ENCODE results near the gene ELL.

Gene ELL

DNA sequence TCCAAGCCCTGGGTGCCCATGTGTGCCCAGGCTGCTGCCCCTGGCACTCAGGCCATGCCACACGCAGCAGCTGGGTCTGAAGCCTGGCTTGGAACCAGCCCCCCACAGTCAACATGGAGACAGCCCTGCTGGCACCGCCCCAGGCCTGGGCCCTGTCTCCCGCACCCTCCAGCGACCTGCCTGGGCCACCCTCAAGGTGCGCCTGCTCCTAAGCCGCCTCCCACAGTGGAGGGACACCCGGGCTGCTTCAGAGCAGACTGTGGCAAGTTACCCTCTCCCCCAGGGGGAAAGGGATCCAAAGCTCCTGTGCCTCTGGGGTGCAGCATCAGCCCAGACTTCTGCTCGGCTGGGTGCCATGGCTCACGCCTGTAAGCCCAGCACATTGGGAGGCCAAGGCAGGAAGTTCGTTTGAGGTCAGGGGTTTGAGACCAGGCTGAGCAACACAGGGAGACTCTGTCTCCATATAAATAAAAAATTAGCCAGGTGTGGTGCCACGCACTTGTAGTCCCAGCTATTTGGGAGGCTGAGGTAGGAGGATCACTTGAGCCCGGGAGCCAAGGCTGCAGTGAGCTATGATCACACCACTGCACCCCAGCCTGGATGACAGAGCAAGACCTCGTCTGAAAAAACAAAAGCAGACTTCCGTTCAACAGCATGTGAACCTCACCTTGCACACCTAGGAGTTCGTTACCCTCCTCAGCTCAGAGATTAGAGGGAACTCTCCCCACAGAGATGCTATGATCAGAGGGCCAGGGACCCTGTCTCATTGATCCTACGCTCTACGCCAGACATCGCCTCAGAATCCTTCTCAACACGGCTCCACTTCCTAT lies 15.6 kb downstream of the ELL start:
- DNase-seq (ENCODE audit: low read depth in 3 of 3), result no peak

DNA sequence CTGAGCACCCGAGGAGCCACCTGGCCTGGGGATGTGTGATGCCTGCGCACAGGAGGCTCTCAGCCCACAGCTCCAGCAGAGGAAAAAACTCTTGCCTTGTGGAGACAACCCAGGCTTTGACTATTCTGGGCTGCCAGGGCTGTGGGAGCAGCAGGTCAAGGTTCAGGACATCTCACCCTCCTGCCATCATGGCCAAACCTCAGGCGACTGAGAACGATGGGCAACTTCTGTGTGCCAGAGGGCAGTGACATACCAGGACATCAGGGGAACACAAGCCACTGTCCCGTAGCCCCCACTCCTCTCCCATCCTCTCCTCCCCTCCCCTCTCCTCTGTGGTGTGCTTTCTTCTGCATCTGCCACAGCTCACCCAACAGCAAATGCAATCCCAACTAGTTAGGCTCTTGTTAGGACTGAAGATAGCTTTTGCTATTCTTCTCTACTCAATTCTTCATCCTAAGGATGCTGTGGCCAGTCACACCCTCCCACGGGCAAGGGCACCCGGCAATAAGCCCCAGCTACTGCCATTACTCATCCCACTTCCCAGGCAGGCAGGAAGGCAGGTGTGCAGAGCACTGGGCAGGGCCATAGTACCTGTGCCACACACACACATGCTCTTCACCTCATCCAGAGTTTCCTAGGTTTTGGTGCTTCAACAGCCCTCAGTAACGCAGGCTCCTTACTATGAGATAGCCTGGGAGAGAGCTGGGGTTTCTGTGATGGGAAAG lies 16.8 kb downstream of the ELL start:
- no peak for DNase-seq (ENCODE audit: low read depth in 3 of 3)

DNA sequence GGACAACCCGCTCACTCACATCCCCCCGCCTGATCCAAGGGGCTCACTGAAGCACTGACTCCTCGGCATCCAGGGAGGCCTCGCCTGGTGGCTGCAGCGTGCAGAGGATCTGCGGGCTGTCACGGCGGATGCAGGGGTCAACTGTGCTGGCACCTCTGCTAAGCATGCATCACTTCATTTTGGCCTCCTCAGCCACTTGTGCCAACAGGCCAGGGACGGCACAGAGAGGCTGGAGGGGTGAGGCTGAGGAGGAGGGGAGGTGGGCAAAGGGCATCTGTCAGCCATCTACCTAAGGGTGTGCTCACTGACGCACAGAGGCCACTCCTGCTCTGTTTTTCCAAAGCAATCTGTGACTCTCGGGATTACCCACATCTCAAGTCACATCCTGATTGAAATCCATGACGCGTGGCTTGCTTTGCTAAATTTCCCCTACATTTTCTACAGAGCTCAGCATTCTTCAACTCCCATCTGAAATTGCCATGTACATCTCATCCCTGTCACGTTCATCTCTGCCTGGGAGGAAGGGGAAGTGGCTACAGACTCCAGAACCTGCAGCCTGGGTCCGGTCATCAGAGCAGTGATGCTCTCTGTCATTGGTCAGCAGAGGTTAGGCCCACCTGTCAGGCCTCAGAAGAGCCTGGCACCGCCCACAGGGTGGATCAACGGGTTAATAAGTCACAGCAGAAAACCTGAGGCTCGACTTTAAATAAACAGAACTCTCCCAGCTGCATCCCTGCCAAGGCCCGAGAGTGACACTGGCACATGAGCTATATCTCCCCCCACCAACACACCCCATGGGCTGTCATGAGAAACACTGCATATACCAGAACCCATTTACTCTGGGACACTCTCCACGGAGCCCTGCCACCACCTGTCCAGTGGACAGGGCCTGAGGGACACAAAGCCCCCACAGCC lies 17.6 kb downstream of the ELL start:
- no peak for DNase-seq (ENCODE audit: low read depth in 3 of 3)

DNA sequence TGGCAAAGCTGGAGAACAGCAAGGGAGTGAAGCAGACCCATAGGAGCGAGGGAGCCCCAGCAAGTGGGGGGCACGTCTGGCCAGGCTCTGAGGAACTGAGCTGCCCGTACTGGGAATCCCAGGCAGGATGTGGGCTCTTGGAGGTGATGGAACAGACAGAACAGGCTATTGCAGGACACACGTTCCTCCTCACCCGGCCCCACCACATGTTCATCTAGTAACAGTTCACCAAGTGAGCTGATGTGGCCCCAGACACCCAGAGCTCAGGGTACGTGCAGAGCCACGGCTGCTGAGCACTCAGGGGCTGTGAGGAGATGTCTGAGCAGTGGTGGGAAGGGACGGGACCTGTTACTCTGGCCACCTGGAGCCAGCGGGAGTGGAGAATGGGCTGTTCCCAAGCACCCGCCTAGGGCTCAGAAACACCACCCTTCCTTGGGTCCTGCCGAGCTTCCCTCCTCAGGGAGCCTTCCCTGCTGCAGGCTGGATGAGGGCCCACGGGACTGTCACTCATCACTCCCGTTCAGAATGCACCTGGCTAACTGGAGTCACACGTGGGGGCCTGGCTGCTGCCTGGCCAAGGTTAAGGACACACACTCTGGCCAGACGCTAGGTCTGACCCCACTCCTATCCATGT lies 18.4 kb downstream of the ELL start:
- no peak for DNase-seq (ENCODE audit: low read depth in 3 of 3)

DNA sequence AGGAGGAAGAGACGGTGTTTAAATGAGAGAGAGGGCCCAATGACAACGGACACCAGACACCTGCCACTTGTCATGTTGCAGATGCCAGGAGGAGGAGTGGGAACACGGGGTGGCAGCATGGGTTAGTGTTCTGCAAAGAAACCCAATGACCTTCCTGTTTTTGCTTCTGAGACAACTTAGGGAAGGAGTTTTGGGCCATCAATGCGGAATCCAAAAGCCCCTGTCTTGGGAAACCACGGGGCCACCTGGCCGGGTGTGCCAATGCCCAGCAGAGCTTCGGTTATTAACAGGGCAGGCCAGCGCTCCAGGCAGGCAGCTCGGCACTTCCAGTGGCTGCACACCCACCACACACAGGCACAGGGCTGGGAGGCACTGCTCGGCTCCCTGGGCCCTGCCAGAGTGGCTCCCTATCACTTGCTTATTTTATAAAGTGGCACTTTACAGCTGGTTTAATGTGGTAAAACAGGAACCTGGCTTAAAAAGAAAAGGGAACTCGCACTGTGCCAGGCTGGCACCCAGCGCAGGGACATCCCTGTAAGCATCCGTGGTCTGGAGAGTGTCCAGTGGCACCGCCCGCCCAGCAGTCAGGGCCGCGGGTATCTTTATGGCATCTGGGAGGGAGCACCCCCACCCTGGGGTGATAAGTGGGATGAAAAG lies 19.1 kb downstream of the ELL start:
- DNase-seq (ENCODE audit: low read depth in 3 of 3), result no peak

DNA sequence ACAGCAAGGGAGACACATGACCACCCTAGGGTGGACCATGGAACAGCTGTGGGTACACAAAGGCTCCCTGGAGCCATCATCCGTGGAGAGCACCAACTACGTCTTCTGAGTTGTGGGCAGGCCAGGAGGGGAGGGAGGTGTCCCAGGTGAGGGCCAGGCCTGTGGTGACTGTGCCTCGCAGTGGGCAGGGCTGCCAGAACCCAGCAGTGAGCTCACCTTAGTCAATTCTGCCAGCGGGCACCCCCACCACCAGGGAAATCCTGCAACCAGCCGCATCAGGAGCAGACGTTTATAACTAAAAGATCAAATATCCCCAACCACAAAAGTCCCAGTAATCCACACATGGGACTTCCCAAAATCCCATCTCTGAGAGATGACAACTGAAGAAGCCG lies 19.6 kb downstream of the ELL start:
- DNase-seq (ENCODE audit: low read depth in 3 of 3), result no peak

DNA sequence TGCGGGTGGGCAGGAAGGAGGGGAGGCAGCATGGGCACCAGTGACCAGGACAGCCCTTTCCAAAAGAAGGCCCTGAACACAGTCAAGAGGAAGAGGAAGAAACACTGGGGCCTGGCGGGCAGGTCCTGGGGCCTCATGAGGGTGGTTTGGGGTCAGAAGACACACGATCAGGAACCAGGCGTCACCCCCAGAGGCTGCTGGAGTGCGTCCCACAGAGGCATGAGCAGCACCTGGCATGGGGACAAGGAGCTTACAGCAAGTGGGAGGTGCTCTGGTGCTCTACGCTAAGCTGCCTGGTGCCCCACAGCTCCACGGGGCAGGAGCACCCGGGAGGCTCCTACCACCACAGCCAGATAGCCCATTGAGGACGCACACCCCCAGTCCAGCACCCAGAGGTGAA lies 20.0 kb downstream of the ELL start:
- DNase-seq (ENCODE audit: low read depth in 3 of 3), result no peak

DNA sequence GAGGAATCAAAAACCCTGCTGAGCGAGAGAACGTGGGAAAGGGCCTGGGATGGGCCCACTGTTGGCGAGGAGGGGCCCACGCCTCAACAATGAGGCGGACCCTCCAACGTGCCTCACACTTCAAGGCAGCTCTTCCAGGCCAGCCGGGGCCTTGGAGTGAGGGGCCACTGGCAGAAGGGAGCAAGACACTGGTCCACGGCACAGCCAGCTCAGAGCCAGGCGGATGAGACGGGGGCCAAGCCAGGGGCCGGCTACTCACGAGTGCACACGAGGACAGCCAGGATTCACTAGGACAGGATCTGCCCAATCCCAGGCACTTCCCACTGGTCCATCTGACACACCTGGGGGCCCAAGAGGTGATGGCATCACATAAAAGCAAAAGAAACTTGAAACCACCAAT lies 20.5 kb downstream of the ELL start:
- no peak for DNase-seq (ENCODE audit: low read depth in 3 of 3)

DNA sequence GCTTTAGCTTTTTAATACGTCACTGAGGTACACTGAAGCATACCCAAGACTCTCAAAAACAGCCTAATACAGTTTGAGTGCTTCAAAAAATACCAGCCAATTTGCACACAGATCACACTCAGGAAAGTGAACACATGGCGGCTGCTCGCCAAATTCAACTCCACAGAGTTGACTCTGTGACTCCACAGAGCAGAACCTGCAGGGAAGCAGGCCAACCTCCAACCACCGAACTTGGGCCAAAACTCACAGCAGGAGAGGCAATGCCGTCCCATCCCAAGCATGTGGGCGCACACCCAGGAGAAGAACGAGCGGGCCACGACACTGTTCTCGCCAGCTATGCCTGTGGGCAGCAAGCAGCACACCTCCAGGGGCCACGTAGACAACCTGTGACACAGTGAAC lies 21.1 kb downstream of the ELL start:
- no peak for DNase-seq (ENCODE audit: low read depth in 3 of 3)

DNA sequence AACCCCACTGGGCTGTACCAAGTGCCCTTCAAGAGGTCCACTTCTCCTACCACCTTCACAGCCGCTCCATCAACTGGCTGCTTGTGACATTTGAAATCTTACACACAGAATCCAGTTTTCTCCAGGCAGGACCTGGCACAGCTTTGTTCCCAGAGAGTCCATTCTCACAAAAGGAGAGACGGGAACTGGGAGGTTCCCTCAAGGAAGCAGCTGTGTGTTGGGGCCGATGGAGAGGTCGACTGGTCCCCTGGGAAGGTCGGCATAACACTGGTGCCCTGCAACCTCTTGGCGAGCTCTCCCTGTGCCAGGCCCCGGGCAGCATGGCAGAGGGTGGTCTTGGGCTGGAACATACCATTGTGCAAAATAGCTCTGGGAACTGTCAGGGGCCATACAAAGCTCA lies 21.5 kb downstream of the ELL start:
- no peak for DNase-seq (ENCODE audit: low read depth in 3 of 3)

DNA sequence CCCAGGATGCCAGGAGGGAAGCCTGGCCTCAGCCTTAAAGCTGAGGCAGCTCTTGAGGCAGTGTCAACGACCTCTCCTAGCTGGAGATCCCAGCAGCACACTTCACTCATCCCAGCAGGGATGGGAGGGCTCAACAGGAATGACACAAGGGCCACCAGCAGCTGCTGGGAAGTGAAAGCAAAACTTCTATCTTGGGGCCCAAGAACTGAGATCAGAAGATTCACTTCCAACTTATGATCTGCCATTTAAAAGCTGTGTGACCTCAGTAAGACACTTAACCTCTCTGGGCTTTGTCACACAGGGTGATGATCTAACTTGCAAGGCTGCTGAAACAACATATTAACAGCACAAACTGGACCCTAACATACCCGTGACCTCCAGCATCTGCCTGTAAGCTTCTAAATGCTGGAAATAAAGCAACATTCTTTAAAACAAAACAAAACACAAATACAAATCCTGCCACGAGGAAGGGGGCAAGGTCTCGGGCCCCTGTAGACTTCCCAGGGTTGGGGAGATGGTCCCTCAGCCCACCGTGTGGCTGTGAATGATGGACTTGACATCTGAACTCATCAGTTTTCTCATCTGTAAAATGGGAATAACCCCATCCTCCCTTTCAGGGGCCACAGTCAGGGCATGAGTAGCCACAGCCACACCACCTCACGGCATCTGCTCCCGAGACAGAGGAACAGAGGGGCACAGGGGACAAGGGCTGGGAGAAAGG lies 22.7 kb downstream of the ELL start:
- DNase-seq (ENCODE audit: low read depth in 3 of 3), result no peak

DNA sequence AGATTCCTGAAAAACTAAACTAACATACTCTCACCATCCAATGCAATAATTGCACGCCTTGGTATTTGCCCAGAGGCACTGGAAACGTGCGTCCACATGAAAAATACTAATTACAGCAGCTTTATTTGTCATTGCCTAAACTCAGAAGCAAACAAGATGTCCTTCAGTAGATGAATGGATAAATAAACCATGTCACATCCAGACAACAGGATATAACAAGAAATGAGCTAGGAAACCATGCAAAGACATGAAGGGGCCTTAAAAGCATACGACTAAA lies 25.0 kb downstream of the ELL start:
- DNase-seq (ENCODE audit: low read depth in 3 of 3), result no peak

DNA sequence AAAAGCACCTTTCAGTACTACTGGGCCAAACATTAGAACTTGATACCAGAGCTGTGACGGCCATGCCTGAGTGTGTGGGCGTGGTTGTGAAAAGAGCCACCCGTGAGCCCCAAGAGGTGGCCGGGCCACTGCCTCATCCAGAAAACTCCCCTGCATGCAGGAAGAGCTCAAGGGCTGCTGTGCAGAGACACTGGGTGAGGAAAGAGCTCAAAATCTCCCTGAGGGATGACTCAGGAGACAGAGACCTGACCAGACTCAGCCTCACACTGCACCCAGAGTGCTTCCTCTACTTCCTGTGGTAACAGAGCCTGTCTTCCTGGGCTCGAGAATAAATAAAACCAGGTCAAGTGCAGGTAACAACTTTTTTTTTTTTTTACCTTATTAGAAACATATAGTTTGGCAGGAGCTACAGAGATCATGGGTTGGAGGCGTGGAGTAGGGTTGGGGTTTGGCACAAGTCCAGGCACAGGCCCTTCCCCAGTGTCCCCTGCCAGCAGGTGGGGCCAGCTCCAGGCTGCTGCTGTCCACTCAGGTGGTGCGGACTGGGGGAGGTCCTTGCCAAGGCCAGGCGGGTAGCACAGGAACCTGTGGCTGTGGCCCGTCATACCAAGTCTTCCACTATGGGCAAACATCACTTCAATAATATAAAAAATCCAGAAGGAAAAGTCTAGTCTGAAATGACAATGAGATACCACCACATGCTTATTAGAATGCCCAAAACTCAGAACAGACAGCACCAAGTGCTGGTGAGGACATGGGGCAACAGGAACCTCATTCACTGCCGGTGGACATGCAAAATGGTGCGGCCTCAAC lies 25.5 kb downstream of the ELL start:
- peak in 1 of 3 experiments; percentile 35 for DNase-seq (ENCODE audit: low read depth in 3 of 3)

DNA sequence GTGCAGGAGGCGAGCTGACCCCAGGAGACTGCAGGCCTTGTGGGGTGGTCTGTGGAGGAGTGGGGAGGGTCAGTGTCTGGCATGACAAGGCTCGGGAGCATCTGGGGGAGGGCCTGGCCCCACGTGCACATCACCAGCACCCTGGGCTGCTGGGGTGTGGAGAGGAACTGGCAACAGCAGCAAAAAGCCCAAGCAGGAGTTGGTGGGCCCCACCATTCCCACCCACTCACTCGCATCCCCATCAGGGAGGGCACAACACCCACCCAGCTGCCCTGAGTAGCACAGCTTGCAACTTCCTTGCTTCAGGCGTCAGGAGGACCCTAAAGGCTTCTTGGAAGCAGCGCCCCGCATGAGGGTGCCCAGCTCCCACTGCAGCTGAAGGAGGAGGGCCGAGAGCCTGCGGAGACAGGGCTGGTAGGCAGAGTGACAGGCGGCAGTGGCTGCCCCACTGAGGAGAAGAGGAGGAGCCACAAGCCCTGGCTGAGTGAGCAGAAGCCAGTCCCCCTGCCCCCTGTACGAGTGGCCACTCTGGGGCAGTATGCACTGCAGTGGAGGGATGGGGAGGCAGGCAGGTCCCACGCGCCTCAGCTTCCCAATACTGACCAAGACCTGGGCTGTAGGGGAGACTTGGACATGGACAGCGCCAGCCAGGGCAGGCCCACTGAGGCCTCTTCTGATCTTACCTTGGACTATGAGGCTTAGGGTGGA lies 26.5 kb downstream of the ELL start:
- DNase-seq (ENCODE audit: low read depth in 3 of 3), result no peak

DNA sequence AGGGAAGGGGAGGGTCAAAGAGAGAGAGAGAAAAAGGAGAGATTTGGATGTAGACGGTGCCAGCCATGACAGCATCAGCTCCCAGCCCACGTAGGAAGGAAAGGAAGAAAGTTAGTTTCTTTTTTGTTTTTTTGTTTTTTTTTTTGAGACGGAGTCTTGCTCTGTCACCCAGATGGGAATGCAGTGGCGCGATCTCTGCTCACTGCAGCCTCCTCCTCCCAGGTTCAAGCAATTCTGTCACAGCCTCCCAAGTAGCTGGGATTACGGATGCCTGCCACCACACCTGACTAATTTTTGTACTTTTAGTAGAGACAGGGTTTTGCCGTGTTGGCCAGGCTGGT lies 27.6 kb downstream of the ELL start:
- no peak for DNase-seq (ENCODE audit: low read depth in 3 of 3)

DNA sequence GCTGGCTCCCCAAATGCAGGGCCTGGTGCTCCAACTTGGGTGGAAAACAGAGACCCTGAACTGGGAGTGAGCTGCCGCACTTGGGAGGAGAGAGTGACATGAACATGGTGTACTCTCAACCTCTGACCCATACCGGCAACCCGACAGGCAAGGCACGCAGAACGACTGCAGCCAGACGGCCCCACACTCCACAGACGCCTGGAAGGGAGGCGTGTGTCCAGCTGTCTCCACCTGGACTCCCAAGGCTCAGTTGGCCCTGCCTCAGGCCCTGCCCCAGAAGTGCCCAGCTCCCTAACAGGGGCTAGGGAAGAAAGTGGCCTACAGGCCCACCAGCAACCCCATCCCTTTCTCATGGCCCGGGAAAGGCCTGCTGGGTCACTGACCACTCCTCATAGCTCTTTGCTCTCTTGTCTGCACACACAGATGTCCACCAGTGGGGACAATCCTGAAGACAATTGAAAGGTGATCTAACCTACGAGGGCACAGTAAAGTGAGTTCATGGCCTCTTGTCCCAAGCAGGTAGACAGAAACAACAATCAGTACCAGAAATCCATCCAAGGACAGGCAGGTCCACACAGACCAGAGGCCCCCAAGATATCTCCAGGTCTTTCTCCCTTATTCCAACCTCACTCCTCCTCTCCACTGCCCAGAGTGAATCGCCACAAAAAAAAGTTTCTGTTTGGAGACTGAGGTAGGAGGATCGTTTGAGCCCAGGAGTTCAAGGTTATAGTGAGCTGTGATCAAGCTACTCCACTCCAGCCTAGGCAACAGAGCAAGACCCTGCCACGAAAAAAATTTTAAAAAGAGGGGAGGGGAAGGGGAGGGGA lies 28.2 kb downstream of the ELL start:
- DNase-seq (ENCODE audit: low read depth in 3 of 3), result no peak

DNA sequence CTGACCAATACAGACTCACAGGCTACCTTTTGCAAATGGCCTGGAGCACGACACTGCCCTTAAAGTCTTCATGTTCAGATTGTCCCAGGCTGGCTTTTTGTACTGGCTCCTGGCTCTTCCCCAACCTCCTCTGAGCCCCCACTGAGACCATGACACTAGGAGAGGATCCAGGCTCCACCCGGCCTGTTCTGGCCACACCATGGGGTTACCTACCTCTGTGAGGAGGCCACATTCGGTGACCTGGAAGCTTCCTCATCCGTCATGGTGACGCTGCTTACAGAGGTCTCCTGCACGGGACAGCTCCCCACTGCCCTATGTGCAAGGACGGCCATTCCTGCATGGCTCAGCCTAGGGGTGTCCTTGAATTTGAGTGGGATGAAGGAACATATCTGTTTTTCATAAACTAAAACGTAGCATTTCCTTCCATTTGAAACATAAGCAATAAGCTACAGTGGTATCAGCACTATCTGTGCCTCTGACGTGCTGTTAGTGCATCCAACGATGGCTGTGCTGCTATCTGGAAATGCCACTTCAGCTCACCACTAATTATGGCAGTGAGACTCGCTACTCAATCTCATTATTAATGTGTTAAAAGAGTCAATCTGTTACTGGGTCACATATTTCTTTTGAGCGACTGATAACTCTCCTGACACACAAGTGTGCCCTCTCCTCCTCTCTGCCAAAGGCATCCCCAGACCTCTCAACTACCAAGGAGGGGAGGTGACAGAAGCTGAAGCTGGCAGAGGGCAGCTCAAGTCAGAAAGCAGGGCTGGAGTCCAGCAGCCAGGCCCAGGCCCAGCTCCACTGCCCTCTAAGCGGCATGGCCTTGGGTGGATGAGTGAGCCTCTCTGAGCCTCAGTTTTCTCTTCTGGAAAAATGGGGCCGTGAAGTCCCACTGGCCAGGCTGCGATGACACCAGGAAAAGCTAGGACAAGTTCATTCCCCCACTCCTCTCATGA lies 29.6 kb downstream of the ELL start:
- no peak for DNase-seq (ENCODE audit: low read depth in 3 of 3)
